ENCODE measurements around the gene ERCC5.

GRCh38 chr13:102817241-102817640 is 28.6 kb upstream of the ERCC5 start:
- TF ChIP-seq, protein P1, sequence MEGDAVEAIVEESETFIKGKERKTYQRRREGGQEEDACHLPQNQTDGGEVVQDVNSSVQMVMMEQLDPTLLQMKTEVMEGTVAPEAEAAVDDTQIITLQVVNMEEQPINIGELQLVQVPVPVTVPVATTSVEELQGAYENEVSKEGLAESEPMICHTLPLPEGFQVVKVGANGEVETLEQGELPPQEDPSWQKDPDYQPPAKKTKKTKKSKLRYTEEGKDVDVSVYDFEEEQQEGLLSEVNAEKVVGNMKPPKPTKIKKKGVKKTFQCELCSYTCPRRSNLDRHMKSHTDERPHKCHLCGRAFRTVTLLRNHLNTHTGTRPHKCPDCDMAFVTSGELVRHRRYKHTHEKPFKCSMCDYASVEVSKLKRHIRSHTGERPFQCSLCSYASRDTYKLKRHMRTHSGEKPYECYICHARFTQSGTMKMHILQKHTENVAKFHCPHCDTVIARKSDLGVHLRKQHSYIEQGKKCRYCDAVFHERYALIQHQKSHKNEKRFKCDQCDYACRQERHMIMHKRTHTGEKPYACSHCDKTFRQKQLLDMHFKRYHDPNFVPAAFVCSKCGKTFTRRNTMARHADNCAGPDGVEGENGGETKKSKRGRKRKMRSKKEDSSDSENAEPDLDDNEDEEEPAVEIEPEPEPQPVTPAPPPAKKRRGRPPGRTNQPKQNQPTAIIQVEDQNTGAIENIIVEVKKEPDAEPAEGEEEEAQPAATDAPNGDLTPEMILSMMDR (IDR thresholded peaks at IDR 0.05; ENCODE audit: insufficient read depth, low read length), result no peak
- no peak for TF ChIP-seq POLR2AphosphoS5 (IDR thresholded peaks at IDR 0.05; ENCODE audit: low read depth)
